KOPT-K1 (cell line): ENCODE measurements around the gene PNLIPRP1.

ENCODE experiments used
- H3K27ac ChIP-seq: fragments of 200-600 bp; sonication (generic); 2 replicates; pipeline ENCODE4 v1.5.1; 2016; ENCODE audit warnings: antibody characterized with exemption, mild to moderate bottlenecking, low read depth, low read length; ENCODE audit not compliant: poor library complexity, severe bottlenecking
- H3K36me3 ChIP-seq: fragments of 200-600 bp; sonication (generic); 2 replicates; pipeline ENCODE4 v1.5.1; 2017; ENCODE audit warnings: antibody characterized with exemption, mild to moderate bottlenecking, low read length, moderate library complexity; ENCODE audit not compliant: insufficient read depth
- H3K9me3 ChIP-seq: fragments of 200-600 bp; sonication (generic); 2 replicates; pipeline ENCODE4 v1.5.1; 2017; ENCODE audit warnings: antibody characterized with exemption, low read length, mild to moderate bottlenecking; ENCODE audit not compliant: insufficient read depth, poor library complexity, severe bottlenecking

The PNLIPRP1 gene

DNA sequence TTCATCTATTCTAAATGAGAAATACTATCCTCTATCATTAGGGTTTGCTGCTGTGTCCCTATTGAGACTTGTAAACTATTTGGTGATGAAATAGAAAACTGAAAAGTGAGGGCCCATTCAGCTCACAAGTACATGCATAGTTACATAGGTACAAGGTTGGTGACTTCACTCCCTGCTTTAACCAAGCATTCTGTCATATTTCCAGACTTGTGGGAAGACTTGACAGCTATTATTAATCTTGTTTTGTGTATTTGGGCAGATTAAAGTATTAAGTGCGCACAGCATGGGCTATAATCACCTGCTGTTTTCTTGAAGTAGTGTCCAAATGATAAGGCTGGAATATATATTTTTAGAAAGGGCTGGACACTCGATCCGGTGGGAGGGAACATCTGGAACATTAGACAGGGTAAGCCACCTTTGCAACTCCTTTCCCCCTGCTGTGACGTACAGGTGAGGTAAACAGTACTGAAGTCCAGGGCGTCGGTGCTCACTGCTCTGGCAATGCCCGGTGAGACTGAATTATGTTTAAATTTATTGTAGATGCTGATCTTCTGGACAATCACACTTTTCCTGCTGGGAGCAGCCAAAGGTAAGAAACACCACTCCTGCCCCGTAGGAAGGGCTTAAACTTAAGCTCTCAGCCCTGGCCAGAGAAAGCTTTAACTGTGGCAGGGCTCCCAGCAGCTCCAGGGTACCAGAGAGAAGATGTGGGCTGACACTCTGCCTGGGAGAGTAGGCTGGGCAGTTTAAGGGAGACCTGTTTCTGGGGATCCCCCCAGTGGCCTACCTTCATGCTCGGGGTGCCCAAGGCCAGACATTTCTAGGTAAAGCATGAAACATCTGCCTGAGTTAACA is at the start of gene PNLIPRP1:
Gene PNLIPRP1, plus strand, starts transcription at position 370 of the 855 bp plus-strand sequence. Its CDS starts 171 bp downstream, at position 541.
- Histone ChIP-seq H3K9me3 (no peaks in the 10 kb centered on the region), H3K27ac (no peak within 1 kb of the TSS), H3K36me3 (no peaks in the 10 kb centered on the region)

DNA sequence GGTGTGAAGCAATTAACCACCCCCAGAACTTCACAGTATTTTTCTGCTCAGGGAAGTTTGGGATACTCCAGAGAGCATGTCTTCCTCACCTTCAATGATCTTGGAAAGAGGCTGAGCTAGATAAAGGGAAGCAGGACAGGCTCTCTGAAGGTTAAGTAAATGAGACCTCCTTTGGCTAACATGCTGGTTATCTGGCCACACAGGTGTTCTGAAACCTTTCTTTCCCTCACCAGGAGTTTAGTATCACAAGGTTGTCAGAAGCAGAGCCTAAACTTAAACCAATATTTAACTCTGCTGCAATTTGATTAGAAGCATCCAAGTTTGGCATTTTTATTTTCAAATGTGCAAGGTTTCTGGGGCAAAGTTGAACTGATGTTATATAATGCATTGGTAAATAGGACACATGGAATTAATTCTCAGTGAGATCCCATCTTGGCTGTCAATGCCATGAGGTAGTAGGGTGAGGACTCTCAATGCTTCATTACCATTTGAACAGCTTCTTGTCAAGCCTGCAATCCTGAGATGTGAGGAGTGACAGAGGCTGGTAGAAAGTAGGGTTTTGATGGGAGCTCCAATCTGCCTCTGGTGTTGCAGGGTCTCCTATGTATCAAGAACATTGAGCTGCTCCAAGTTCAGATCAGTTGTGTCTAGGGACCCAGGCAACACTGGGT is 48.6 kb upstream of the PNLIPRP1 start:
- Histone ChIP-seq H3K27ac (no peak overlapping the region), H3K36me3 (no peaks in the 10 kb centered on the region), H3K9me3 (no peaks in the 10 kb centered on the region)

DNA sequence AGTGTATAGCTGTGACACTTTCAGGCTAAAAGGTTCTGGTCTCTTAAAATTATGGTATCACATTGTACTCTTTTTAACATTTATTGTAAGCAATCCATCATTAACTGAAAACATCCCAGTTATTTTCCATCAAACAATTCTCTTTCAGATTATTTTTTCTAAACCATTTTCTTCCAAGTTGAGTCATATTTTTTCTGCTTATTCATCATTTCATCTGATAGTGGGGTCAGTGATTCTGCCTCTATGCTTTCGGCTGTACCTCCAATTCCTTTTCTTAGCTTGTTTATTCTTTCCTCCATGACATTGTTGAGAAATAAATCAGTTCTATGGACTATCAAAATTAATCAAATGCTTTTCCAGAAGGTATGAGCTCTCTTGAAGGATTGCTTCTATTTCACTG is 45.6 kb upstream of the PNLIPRP1 start:
- H3K36me3 ChIP-seq = no peaks in the 10 kb centered on the region
- H3K9me3 ChIP-seq = no peaks in the 10 kb centered on the region
- no peak overlapping the region for H3K27ac ChIP-seq

DNA sequence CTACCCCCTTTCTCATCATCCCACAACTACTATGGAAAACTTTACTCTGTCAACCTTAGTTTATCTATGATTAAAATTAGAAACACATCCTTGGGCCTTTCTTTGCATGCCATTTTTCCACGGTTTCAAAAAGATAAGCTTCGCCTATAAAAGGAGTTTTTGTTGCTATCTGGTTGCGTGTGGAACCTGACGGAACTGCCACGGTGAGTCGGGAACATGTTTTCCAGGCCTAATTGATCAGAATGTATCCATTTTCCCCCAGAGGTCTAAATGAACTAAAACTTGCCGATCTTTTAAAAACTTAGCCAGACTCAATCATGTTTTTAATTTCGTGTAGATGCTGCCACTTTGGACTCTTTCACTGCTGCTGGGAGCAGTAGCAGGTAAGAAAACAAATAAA is 45.0 kb upstream of the PNLIPRP1 start, which contains the start of gene PNLIP:
Gene PNLIP, plus strand, starts transcription at position 176 of the 400 bp plus-strand sequence. Its CDS starts 162 bp downstream, at position 338.
- Histone ChIP-seq H3K27ac (no peak within 1 kb of the TSS), H3K9me3 (no peaks in the 10 kb centered on the region), H3K36me3 (no peaks in the 10 kb centered on the region)

DNA sequence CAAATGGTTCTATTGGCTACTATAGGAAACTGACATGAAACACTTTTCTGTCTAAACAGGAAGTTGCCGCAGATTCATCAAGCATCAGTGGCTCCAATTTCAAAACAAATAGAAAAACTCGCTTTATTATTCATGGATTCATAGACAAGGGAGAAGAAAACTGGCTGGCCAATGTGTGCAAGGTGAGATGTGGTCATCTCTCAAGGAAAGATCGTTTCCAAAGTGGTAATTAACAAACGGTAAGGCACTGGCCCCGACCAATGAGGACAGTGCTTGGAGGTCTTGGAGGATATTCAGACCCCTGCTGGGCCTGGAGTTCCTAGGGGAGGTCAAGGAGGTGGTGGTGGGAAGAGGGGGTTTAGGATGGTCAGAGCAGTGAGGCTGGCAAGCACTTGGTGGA is 42.5 kb upstream of the PNLIPRP1 start:
- H3K9me3 ChIP-seq = no peaks in the 10 kb centered on the region
- H3K36me3 ChIP-seq = no peaks in the 10 kb centered on the region
- no peak overlapping the region for H3K27ac ChIP-seq

DNA sequence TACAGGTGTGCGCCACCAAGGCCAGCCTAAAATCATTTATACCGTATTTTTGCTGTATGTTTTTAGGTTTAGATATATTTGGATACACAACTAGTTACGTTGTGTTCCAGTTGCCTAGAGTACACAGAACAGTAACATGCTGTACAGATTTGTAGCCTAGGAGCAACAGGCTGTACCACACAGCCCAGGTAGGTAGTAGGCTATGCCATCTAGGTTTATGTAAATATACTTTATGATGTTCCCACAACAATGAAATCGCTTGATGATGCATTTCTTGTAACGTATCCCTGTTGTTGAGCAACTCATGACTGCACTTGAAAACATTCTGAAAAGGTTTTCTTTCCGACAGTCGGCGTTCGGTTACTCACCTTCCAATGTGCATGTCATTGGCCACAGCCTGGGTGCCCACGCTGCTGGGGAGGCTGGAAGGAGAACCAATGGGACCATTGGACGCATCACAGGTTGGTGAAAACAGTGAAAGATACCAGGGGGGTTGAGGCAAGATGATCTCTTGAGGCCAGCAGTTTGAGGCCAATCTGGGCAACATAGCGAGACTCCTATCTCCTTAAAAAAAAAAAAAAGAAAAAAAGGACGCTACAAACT is 37.3 kb upstream of the PNLIPRP1 start:
- Histone ChIP-seq H3K27ac (no peak overlapping the region), H3K36me3 (no peaks in the 10 kb centered on the region), H3K9me3 (no peaks in the 10 kb centered on the region)

- H3K36me3 ChIP-seq = no peaks in the 10 kb centered on the region
- H3K9me3 ChIP-seq = no peaks in the 10 kb centered on the region
- no peak overlapping the region for H3K27ac ChIP-seq
Observed at GRCh38 chr10:116554628-116555027, 36.1 kb upstream of the PNLIPRP1 start.

- no peaks in the 10 kb centered on the region for H3K9me3 ChIP-seq
- no peaks in the 10 kb centered on the region for H3K36me3 ChIP-seq
Observed at GRCh38 chr10:116555880-116556279, 34.9 kb upstream of the PNLIPRP1 start.

GRCh38 chr10:116557305-116557880 is 33.4 kb upstream of the PNLIPRP1 start:
- H3K36me3 ChIP-seq = no peaks in the 10 kb centered on the region
- H3K9me3 ChIP-seq = no peaks in the 10 kb centered on the region
- H3K27ac ChIP-seq = no peak overlapping the region

More at GRCh38 chr10:116555880-116556279, 34.9 kb upstream of the PNLIPRP1 start:
- no peak overlapping the region for H3K27ac ChIP-seq

GRCh38 chr10:116565534-116565933 is 25.2 kb upstream of the PNLIPRP1 start:
- Histone ChIP-seq H3K36me3 (no peaks in the 10 kb centered on the region), H3K27ac (no peak overlapping the region), H3K9me3 (no peaks in the 10 kb centered on the region)

DNA sequence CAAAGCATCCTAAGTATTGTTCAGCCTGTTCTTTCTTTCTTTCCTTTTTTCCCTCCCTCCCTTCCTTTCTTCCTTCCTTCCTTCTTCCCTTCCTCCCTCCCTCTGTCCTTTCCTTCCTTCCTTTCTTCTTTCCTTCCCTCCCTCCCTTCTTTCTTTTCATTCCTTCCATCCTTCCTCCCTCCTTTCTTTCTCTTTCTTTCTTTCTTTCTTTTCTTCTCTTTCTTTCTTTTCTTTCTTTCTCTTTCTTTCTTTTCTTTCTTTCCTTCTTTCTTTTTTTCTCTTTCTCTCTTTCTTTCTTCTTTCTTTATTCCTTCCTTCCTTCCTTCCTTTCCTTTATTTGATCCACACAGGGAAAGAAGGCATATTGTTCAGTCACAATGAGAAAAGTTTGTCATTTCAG is 23.8 kb upstream of the PNLIPRP1 start:
- Histone ChIP-seq H3K9me3 (no peaks in the 10 kb centered on the region), H3K27ac (no peak overlapping the region), H3K36me3 (no peaks in the 10 kb centered on the region)

GRCh38 chr10:116567335-116567734 is 23.4 kb upstream of the PNLIPRP1 start:
- Histone ChIP-seq H3K36me3 (no peaks in the 10 kb centered on the region), H3K9me3 (no peaks in the 10 kb centered on the region), H3K27ac (no peak overlapping the region)

DNA sequence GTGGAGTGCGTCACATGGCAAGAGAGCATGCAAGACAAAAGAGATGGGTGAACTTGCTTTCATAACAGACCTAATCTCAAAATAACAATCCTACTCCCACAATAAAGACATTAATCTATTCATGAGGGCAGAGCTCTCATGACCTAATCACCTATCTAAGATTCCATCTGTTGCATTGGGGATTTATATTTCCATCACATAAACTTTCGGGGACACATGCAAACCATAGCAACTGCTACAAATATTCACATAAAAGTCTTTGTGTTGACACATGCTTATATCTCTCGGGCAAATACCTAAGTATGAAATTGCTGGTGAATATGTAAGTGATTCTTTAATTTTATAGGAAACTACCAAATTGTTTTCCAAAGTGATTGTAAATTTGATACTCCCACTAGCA is 16.0 kb upstream of the PNLIPRP1 start:
- Histone ChIP-seq H3K27ac (no peak overlapping the region), H3K9me3 (no peaks in the 10 kb centered on the region), H3K36me3 (no peaks in the 10 kb centered on the region)

GRCh38 chr10:116587878-116588591 is 2.7 kb upstream of the PNLIPRP1 start:
- no peak overlapping the region for H3K27ac ChIP-seq
- no peaks in the 10 kb centered on the region for H3K36me3 ChIP-seq
- H3K9me3 ChIP-seq = no peaks in the 10 kb centered on the region
